Measurements from ENCODE around the gene SCUBE1. TPM values are rescaled to one million over a fixed set of nuclear protein-coding genes. Genes with fewer than 3 reads are reported as not detected.

Gene SCUBE1
- total and polyA plus RNA-seq, 2 donors from 2014 or later = 2.3 to 7.1 TPM

DNA sequence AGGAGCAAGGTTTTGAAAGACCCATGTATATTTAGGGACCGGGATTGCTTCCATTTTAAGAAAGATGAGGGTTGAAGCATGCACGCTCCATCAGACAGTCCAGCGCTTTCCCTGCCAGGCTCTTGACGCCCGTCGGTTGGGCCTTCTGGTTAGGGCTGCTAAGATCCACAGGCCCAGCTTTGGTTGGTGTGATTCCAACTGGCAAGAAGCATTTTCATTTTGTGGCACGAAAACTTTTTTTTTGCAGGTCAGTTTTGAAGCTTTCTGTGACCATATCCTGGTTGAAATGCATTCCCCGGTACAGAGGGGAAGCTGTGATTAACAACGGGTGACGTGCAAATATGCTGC, 34.4 kb upstream of the SCUBE1 start:
- Histone ChIP-seq H3K9me3 (ENCODE audit: control insufficient read depth in 2 of 3, insufficient read depth in 1 of 3, low read length in 3 of 3) (no peaks in the 10 kb centered on the region), H3K4me1 (ENCODE audit: control insufficient read depth in 2 of 3, insufficient read depth in 2 of 3, low read depth in 1 of 3, low read length in 3 of 3) (peaks cover 5 to 7% (median 6%) of the 10 kb centered on the region in 3 donors), H3K9ac (ENCODE audit: low read length in 3 of 3) (no peak overlapping the region), H3K27me3 (ENCODE audit: control insufficient read depth, insufficient read depth, low read length) (no peaks in the 10 kb centered on the region), H3K4me3 (ENCODE audit: low read length in 3 of 3) (no peak overlapping the region), H3K27ac (ENCODE audit: low read depth in 2 of 2, low read length in 2 of 2) (no peak overlapping the region), H3K36me3 (ENCODE audit: control insufficient read depth in 2 of 3, insufficient read depth in 3 of 3, low read length in 3 of 3) (no peaks in the 10 kb centered on the region)
- FAIRE-seq (no peak), DNase-seq (peak in 3 of 5 donors; percentile 35 to 57 (median 49))
- intact Hi-C loops (cut with DNase I) = no loop called here
- no peak for TF ChIP-seq CTCF (IDR thresholded peaks at IDR 0.05; ENCODE audit: borderline replicate concordance, extremely low read depth, insufficient read depth)

- Histone ChIP-seq H3K9ac (ENCODE audit: low read length in 3 of 3) (no peak overlapping the region), H3K36me3 (ENCODE audit: control insufficient read depth in 2 of 3, insufficient read depth in 3 of 3, low read length in 3 of 3) (no peaks in the 10 kb centered on the region), H3K27me3 (ENCODE audit: control insufficient read depth, insufficient read depth, low read length) (no peaks in the 10 kb centered on the region), H3K4me3 (ENCODE audit: low read length in 3 of 3) (no peak overlapping the region), H3K27ac (ENCODE audit: low read depth in 2 of 2, low read length in 2 of 2) (no peak overlapping the region), H3K9me3 (ENCODE audit: control insufficient read depth in 2 of 3, insufficient read depth in 1 of 3, low read length in 3 of 3) (no peaks in the 10 kb centered on the region), H3K4me1 (ENCODE audit: control insufficient read depth in 2 of 3, insufficient read depth in 2 of 3, low read depth in 1 of 3, low read length in 3 of 3) (peaks cover 5 to 7% (median 6%) of the 10 kb centered on the region in 3 donors)
- peak in 3 of 5 donors; percentile 13 to 67 (median 35) for DNase-seq
- intact Hi-C loops (cut with DNase I) = no loop called here
- no peak for TF ChIP-seq CTCF (IDR thresholded peaks at IDR 0.05; ENCODE audit: borderline replicate concordance, extremely low read depth, insufficient read depth)
- FAIRE-seq = no peak
Measured at GRCh38 chr22:43376765-43377547, 33.8 kb upstream of the SCUBE1 start.

GRCh38 chr22:43375951-43376455, 32.8 kb upstream of the SCUBE1 start:
- no peaks in the 10 kb centered on the region for H3K9me3 ChIP-seq (ENCODE audit: control insufficient read depth in 2 of 3, insufficient read depth in 1 of 3, low read length in 3 of 3)
- no peak overlapping the region for H3K4me3 ChIP-seq (ENCODE audit: low read length in 3 of 3)
- H3K27me3 ChIP-seq (ENCODE audit: control insufficient read depth, insufficient read depth, low read length) = no peaks in the 10 kb centered on the region
- TF ChIP-seq CTCF (IDR thresholded peaks at IDR 0.05; ENCODE audit: borderline replicate concordance, extremely low read depth, insufficient read depth) = no peak
- H3K27ac ChIP-seq (ENCODE audit: low read depth in 2 of 2, low read length in 2 of 2) = no peak overlapping the region
- H3K4me1 ChIP-seq (ENCODE audit: control insufficient read depth in 2 of 3, insufficient read depth in 2 of 3, low read depth in 1 of 3, low read length in 3 of 3) = peaks cover 5 to 7% (median 6%) of the 10 kb centered on the region in 3 donors
- DNase-seq (no peak), FAIRE-seq (no peak)
- intact Hi-C loops (cut with DNase I) = no loop called here
- H3K36me3 ChIP-seq (ENCODE audit: control insufficient read depth in 2 of 3, insufficient read depth in 3 of 3, low read length in 3 of 3) = no peaks in the 10 kb centered on the region
- no peak overlapping the region for H3K9ac ChIP-seq (ENCODE audit: low read length in 3 of 3)

All from kidney (tissue), 14 donors.